ENCODE measurements around the gene FGF6. TPM values are rescaled to one million over a fixed set of nuclear protein-coding genes. Genes with fewer than 3 reads are reported as not detected.

Gene FGF6
- total and polyA plus RNA-seq, 2 experiments from 2014 or later = not detected

GRCh38 chr12:4422985-4423384, 22.6 kb downstream of the FGF6 start:
- Histone ChIP-seq H3K4me1 (ENCODE audit: insufficient read depth) (no peaks in the 10 kb centered on the region), H3K9me3 (ENCODE audit: low read depth) (no peaks in the 10 kb centered on the region), H3K27ac (no peak overlapping the region), H2AFZ (no peak overlapping the region), H3K9me2 (replicated peaks; ENCODE audit: insufficient read depth) (no peaks in the 10 kb centered on the region), H3K79me2 (no peaks in the 10 kb centered on the region), H4K20me1 (ENCODE audit: insufficient read depth, poor library complexity, severe bottlenecking) (no peaks in the 10 kb centered on the region), H3K27me3 (peaks cover 5% of the 10 kb centered on the region), H3K4me3 (no peak overlapping the region), H3K36me3 (replicated peaks; ENCODE audit: insufficient read depth, low read depth) (no peaks in the 10 kb centered on the region), H3K4me2 (no peak overlapping the region)
- DNase-seq (ENCODE audit: low spot score) = no peak
- 81% methylated on average over 3 of the region's 9 CpGs for WGBS (ENCODE audit: low lambda C conversion rate, missing lambda C conversion rate)
- no peak for TF ChIP-seq EZH2phosphoT487 (IDR thresholded peaks at IDR 0.05; ENCODE audit: low read depth, severe bottlenecking, unreplicated experiment)
- no peak for TF ChIP-seq EZH2 (IDR thresholded peaks at IDR 0.05; ENCODE audit: borderline replicate concordance)
- TF ChIP-seq CTCF (IDR thresholded peaks at IDR 0.05; ENCODE audit: poor library complexity) = no peak

- Histone ChIP-seq H4K20me1 (ENCODE audit: insufficient read depth, poor library complexity, severe bottlenecking) (no peaks in the 10 kb centered on the region), H3K4me1 (ENCODE audit: insufficient read depth) (no peaks in the 10 kb centered on the region), H3K79me2 (no peaks in the 10 kb centered on the region), H3K27me3 (peaks cover 14% of the 10 kb centered on the region), H3K4me2 (no peak overlapping the region), H3K9me3 (ENCODE audit: low read depth) (no peaks in the 10 kb centered on the region), H3K36me3 (replicated peaks; ENCODE audit: insufficient read depth, low read depth) (no peaks in the 10 kb centered on the region), H2AFZ (no peak overlapping the region), H3K4me3 (no peak overlapping the region), H3K9me2 (replicated peaks; ENCODE audit: insufficient read depth) (no peaks in the 10 kb centered on the region), H3K27ac (no peak overlapping the region)
- peak; percentile 70 for DNase-seq (ENCODE audit: low spot score)
- TF ChIP-seq CTCF (IDR thresholded peaks at IDR 0.05; ENCODE audit: poor library complexity) (peak; percentile 62), EZH2 (IDR thresholded peaks at IDR 0.05; ENCODE audit: borderline replicate concordance) (no peak)
- 30% methylated on average over 4 of the region's 4 CpGs for WGBS (ENCODE audit: low lambda C conversion rate, missing lambda C conversion rate)
Observed at GRCh38 chr12:4421590-4422031, 24.0 kb downstream of the FGF6 start.

GRCh38 chr12:4420138-4420670, 25.4 kb downstream of the FGF6 start:
- H4K20me1 ChIP-seq (ENCODE audit: insufficient read depth, poor library complexity, severe bottlenecking) = no peaks in the 10 kb centered on the region
- no peaks in the 10 kb centered on the region for H3K36me3 ChIP-seq (replicated peaks; ENCODE audit: insufficient read depth, low read depth)
- H3K9me3 ChIP-seq (ENCODE audit: low read depth) = no peaks in the 10 kb centered on the region
- DNase-seq (ENCODE audit: low spot score) = no peak
- H3K4me2 ChIP-seq = no peak overlapping the region
- TF ChIP-seq EZH2 (IDR thresholded peaks at IDR 0.05; ENCODE audit: borderline replicate concordance) (no peak), EZH2phosphoT487 (IDR thresholded peaks at IDR 0.05; ENCODE audit: low read depth, severe bottlenecking, unreplicated experiment) (no peak), CTCF (IDR thresholded peaks at IDR 0.05; ENCODE audit: poor library complexity) (no peak)
- no peak overlapping the region for H3K4me3 ChIP-seq
- no peaks in the 10 kb centered on the region for H3K9me2 ChIP-seq (replicated peaks; ENCODE audit: insufficient read depth)
- 86% methylated on average over 5 of the region's 5 CpGs for WGBS (ENCODE audit: low lambda C conversion rate, missing lambda C conversion rate)
- H3K4me1 ChIP-seq (ENCODE audit: insufficient read depth) = no peaks in the 10 kb centered on the region
- no peaks in the 10 kb centered on the region for H3K79me2 ChIP-seq
- H2AFZ ChIP-seq = no peak overlapping the region
- H3K27ac ChIP-seq = no peak overlapping the region
- peaks cover 14% of the 10 kb centered on the region for H3K27me3 ChIP-seq

GRCh38 chr12:4418913-4419312, 26.7 kb downstream of the FGF6 start:
- TF ChIP-seq EZH2 (IDR thresholded peaks at IDR 0.05; ENCODE audit: borderline replicate concordance) (no peak), CTCF (IDR thresholded peaks at IDR 0.05; ENCODE audit: poor library complexity) (no peak), EZH2phosphoT487 (IDR thresholded peaks at IDR 0.05; ENCODE audit: low read depth, severe bottlenecking, unreplicated experiment) (no peak)
- no peak for DNase-seq (ENCODE audit: low spot score)
- 92% methylated on average over 5 of the region's 5 CpGs for WGBS (ENCODE audit: low lambda C conversion rate, missing lambda C conversion rate)
- Histone ChIP-seq H3K4me2 (no peak overlapping the region), H3K4me1 (ENCODE audit: insufficient read depth) (no peaks in the 10 kb centered on the region), H3K4me3 (no peak overlapping the region), H3K79me2 (no peaks in the 10 kb centered on the region), H3K36me3 (replicated peaks; ENCODE audit: insufficient read depth, low read depth) (no peaks in the 10 kb centered on the region), H3K9me3 (ENCODE audit: low read depth) (no peaks in the 10 kb centered on the region), H4K20me1 (ENCODE audit: insufficient read depth, poor library complexity, severe bottlenecking) (no peaks in the 10 kb centered on the region), H3K27me3 (peaks cover 14% of the 10 kb centered on the region), H3K9me2 (replicated peaks; ENCODE audit: insufficient read depth) (no peaks in the 10 kb centered on the region), H2AFZ (no peak overlapping the region), H3K27ac (no peak overlapping the region)
